SK-N-SH (cell line): Measurements from ENCODE around the gene COL5A1. TPM values are rescaled to one million over a fixed set of nuclear protein-coding genes. Genes with fewer than 3 reads are reported as not detected.

Source experiments
- CTCF ChIA-PET: fragments of 300-600, 350-600 bp; formaldehyde crosslinking; extraction: SDS; loops from one replicate; lab custom pipeline; 2021; lab: Yijun Ruan, JAX
- POLR2A ChIA-PET: fragments of 350-600 bp; sonication (Branson Sonifier 250); formaldehyde crosslinking; extraction: SDS; loops from one replicate; lab custom pipeline; 2020; ENCODE audit warnings: antibody characterized with exemption, inconsistent platforms; lab: Yijun Ruan, JAX
- DNase-seq: peaks from one replicate; pipeline ENCODE4 v3.0.0; 2012
- H2AFZ ChIP-seq: fragments of 200-600 bp; sonication (generic); 2 replicates; pipeline ENCODE4 v1.8.1; 2016; ENCODE audit warnings: antibody characterized with exemption, mild to moderate bottlenecking, low read depth
- H3F3A ChIP-seq: fragments of 200-600 bp; sonication (generic); replicated peaks from 2 replicates; pipeline ENCODE3; 2016; ENCODE audit warnings: antibody characterized with exemption, mild to moderate bottlenecking; ENCODE audit not compliant: insufficient read depth
- H3K27ac ChIP-seq, 2 experiments: fragments of 200-500 bp in 1 of 2; fragments of 200-600 bp in 1 of 2; sonication (Bioruptor generic) in 1 of 2; sonication (generic), shearing (Covaris generic) in 1 of 2; 2 replicates each; pipeline versions ENCODE4 v1.5.1 to v1.6.1; 2014 to 2016; ENCODE audit warnings: low read depth in 2 of 2, inconsistent platforms in 1 of 2, low read length in 1 of 2, mild to moderate bottlenecking in 1 of 2, mixed read lengths in 1 of 2
- H3K27me3 ChIP-seq: fragments of 200-600 bp; sonication (generic), shearing (Covaris generic); 2 replicates; pipeline ENCODE4 v1.6.1; 2016; ENCODE audit warnings: mixed run types; ENCODE audit not compliant: insufficient read depth
- H3K36me3 ChIP-seq, 2 experiments: fragments of 200-500 bp in 1 of 2; fragments of 200-600 bp in 1 of 2; sonication (Bioruptor generic) in 1 of 2; sonication (generic) in 1 of 2; replicated peaks in 1 of 2; 2 replicates each; pipeline versions ENCODE3 to v1.5.1; 2014 to 2016; ENCODE audit warnings: low read length in 1 of 2, mild to moderate bottlenecking in 1 of 2; ENCODE audit not compliant: insufficient read depth in 2 of 2, control insufficient read depth in 1 of 2
- H3K4me1 ChIP-seq, 2 experiments: fragments of 200-500 bp in 1 of 2; fragments of 200-600 bp in 1 of 2; sonication (Bioruptor generic) in 1 of 2; sonication (generic), shearing (Covaris generic) in 1 of 2; 2 replicates each; pipeline versions ENCODE4 v1.5.1 to v1.6.1; 2014 to 2016; ENCODE audit warnings: low read depth in 1 of 2, low read length in 1 of 2, mixed run types in 1 of 2; ENCODE audit not compliant: insufficient read depth in 2 of 2, control insufficient read depth in 1 of 2
- H3K4me2 ChIP-seq: fragments of 200-600 bp; sonication (generic), shearing (Covaris generic); 2 replicates; pipeline ENCODE4 v1.6.1; 2017; ENCODE audit warnings: mixed run types
- H3K4me3 ChIP-seq, 2 experiments: fragments of 200-500 bp in 1 of 2; fragments of 200-600 bp in 1 of 2; sonication (Bioruptor generic) in 1 of 2; sonication (generic), shearing (Covaris generic) in 1 of 2; 2 replicates each; pipeline versions ENCODE4 v1.5.1 to v1.8.1; 2014 to 2016; ENCODE audit warnings: low read depth in 2 of 2, inconsistent platforms in 1 of 2, low read length in 1 of 2, mild to moderate bottlenecking in 1 of 2, mixed read lengths in 1 of 2, moderate library complexity in 1 of 2
- H3K79me2 ChIP-seq: fragments of 200-600 bp; sonication (generic); 2 replicates; pipeline ENCODE4 v1.8.1; 2017; ENCODE audit warnings: mild to moderate bottlenecking; ENCODE audit not compliant: insufficient read depth
- H3K9ac ChIP-seq: fragments of 200-600 bp; sonication (generic); 2 replicates; pipeline ENCODE4 v1.6.1; 2017; ENCODE audit warnings: mixed run types
- H3K9me2 ChIP-seq: fragments of 200-600 bp; sonication (generic); 2 replicates; pipeline ENCODE4 v1.6.1; 2017; ENCODE audit warnings: mixed run types
- H3K9me3 ChIP-seq: fragments of 200-600 bp; sonication (generic); 2 replicates; pipeline ENCODE4 v1.6.1; 2017; ENCODE audit warnings: mixed run types, mild to moderate bottlenecking, moderate library complexity
- H4K20me1 ChIP-seq: fragments of 200-600 bp; sonication (generic); 2 replicates; pipeline ENCODE4 v1.6.1; 2017; ENCODE audit warnings: mild to moderate bottlenecking, mixed run types; ENCODE audit not compliant: insufficient read depth
- ELF1 ChIP-seq: IDR thresholded peaks from 2 replicates; pipeline ENCODE4 v1.4.0; 2012
- EP300 ChIP-seq, 2 experiments: IDR thresholded peaks; 2 replicates each; pipeline versions ENCODE4 v1.4.0 to v1.6.1; 2012; ENCODE audit warnings: borderline replicate concordance in 1 of 2, low read depth in 1 of 2, low read length in 1 of 2
- EZH2phosphoT487 ChIP-seq: fragments of 200-600 bp; sonication (generic); IDR thresholded peaks from 2 replicates; pipeline ENCODE4 v1.6.1; 2017; ENCODE audit warnings: low read depth, mixed run types, mild to moderate bottlenecking, antibody characterized with exemption, moderate library complexity, borderline replicate concordance
- GATA2 ChIP-seq: sonication (generic); formaldehyde crosslinking; IDR thresholded peaks from 2 replicates; pipeline ENCODE4 v1.5.0; 2020; ENCODE audit warnings: mild to moderate bottlenecking, missing genetic modification reagents
- JUND ChIP-seq: IDR thresholded peaks from 2 replicates; pipeline ENCODE4 v1.4.0; 2012
- MEF2A ChIP-seq: IDR thresholded peaks from 2 replicates; pipeline ENCODE4 v1.4.0; 2012; ENCODE audit warnings: low read depth, borderline replicate concordance
- NFIC ChIP-seq: IDR thresholded peaks from 2 replicates; pipeline ENCODE4 v1.4.0; 2012; ENCODE audit warnings: borderline replicate concordance
- PBX3 ChIP-seq: IDR thresholded peaks from 2 replicates; pipeline ENCODE4; 2012
- RCOR1 ChIP-seq: fragments of 150-350 bp; IDR thresholded peaks from 2 replicates; pipeline ENCODE4 v1.6.1; 2017; ENCODE audit warnings: antibody characterized with exemption, low read length
- RFX5 ChIP-seq: IDR thresholded peaks from 2 replicates; pipeline ENCODE4 v1.6.1; 2012; ENCODE audit warnings: mild to moderate bottlenecking, improper control_type of control experiment, low read length
- RXRA ChIP-seq: IDR thresholded peaks from 2 replicates; pipeline ENCODE4 v1.4.0; 2012; ENCODE audit warnings: low read depth, mild to moderate bottlenecking, borderline replicate concordance
- SIN3A ChIP-seq: IDR thresholded peaks from 2 replicates; pipeline ENCODE4 v1.6.1; 2012; ENCODE audit warnings: low read depth, mild to moderate bottlenecking, low read length, moderate library complexity, borderline replicate concordance
- TAF1 ChIP-seq: IDR thresholded peaks from 2 replicates; pipeline ENCODE4 v1.6.1; 2012; ENCODE audit warnings: low read depth, mild to moderate bottlenecking, low read length, moderate library complexity, borderline replicate concordance
- TCF12 ChIP-seq: IDR thresholded peaks from 2 replicates; pipeline ENCODE4 v1.4.0; 2012
- TEAD4 ChIP-seq: IDR thresholded peaks from 2 replicates; pipeline ENCODE4 v1.4.0; 2012; ENCODE audit warnings: mild to moderate bottlenecking, borderline replicate concordance; ENCODE audit not compliant: insufficient read depth
- YY1 ChIP-seq: IDR thresholded peaks from 2 replicates; pipeline ENCODE4 v1.4.0; 2012; ENCODE audit warnings: low read depth, mild to moderate bottlenecking
- ZBTB33 ChIP-seq: IDR thresholded peaks from 2 replicates; pipeline ENCODE4 v1.4.0; 2012; ENCODE audit warnings: low read depth, borderline replicate concordance
- WGBS: methylation state at CpG from one replicate; pipeline ENCODE4 v1.1.6; 2017; ENCODE audit warnings: low lambda C conversion rate; 5-methylcytosine and 5-hydroxymethylcytosine counted together
- polyA plus RNA-seq, 3 experiments: library from polyadenylated mRNA; depleted of rRNA; stranded (reverse); fragments of >200 nt; gene quantifications; 2 replicates each; pipeline ENCODE4 v1.2.3, GENCODE V29; 2012
- TF ChIP-seq, protein P1 (sequence below): IDR thresholded peaks from 2 replicates; pipeline ENCODE4 v1.6.1; 2012; ENCODE audit warnings: mild to moderate bottlenecking, low read depth, low read length, moderate library complexity
- TF ChIP-seq, protein P2 (sequence below): IDR thresholded peaks from 2 replicates; pipeline ENCODE4 v1.4.0; 2012; ENCODE audit warnings: low read depth, borderline replicate concordance

Gene COL5A1
- polyA plus RNA-seq, 1 of the 3 experiments (the other 2 are of a cell fraction), result 73.8 TPM

- TF ChIP-seq MEF2A, result no peak
- TF ChIP-seq, all 33 proteins: peak for 0
These were observed 37.3 kb downstream of the COL5A1 start (continued) for GRCh38 chr9:134678666-134679443.

DNA sequence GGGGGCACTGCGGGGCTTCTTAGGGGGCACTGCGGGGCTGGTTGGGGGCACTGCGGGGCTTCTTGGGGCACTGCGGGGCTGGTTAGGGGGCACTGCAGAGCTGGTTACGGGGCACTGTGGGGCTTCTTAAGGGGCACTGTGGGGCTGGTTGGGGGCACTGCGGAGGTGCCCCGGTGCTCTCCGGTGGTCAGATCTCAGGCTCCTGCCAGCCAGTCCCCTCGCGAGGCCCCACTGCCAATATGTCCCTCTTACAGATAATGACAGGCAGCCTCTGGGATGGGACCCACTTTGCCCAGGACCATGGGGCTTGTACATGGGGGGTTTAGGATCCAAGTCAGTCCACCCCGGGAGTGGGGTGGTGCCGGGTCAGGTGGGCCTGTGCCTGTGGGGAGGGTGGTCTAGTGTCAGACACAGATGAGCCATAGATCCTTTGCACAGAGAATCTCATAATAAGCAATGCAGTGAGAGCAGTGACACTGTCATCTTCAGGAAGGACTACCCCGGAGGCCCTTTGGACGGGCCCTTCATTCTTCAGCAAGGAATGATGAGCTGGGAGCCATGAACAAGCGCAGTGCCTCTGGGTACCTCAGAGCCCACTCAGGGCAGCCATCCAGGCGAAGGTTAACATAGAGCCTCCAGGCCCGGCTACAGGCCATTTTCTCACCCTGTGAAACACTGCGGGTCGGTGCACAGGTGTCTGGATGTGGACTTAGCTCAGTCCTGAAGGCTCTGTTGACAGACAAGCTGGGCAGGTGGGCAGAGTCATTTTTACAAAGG lies 38.2 kb downstream of the COL5A1 start:
- H3K27me3 ChIP-seq, result no peaks in the 10 kb centered on the region
- peaks cover 95% of the 10 kb centered on the region for H3K79me2 ChIP-seq
- peaks cover 97% of the 10 kb centered on the region for H4K20me1 ChIP-seq
- TF ChIP-seq RXRA, result no peak
- TF ChIP-seq JUND, result no peak
- no peak for TF ChIP-seq MEF2A
- TF ChIP-seq ZBTB33, result no peak
- no peak for TF ChIP-seq TEAD4
- no peak for TF ChIP-seq TAF1
- no peak for TF ChIP-seq YY1
- TF ChIP-seq, protein P1, sequence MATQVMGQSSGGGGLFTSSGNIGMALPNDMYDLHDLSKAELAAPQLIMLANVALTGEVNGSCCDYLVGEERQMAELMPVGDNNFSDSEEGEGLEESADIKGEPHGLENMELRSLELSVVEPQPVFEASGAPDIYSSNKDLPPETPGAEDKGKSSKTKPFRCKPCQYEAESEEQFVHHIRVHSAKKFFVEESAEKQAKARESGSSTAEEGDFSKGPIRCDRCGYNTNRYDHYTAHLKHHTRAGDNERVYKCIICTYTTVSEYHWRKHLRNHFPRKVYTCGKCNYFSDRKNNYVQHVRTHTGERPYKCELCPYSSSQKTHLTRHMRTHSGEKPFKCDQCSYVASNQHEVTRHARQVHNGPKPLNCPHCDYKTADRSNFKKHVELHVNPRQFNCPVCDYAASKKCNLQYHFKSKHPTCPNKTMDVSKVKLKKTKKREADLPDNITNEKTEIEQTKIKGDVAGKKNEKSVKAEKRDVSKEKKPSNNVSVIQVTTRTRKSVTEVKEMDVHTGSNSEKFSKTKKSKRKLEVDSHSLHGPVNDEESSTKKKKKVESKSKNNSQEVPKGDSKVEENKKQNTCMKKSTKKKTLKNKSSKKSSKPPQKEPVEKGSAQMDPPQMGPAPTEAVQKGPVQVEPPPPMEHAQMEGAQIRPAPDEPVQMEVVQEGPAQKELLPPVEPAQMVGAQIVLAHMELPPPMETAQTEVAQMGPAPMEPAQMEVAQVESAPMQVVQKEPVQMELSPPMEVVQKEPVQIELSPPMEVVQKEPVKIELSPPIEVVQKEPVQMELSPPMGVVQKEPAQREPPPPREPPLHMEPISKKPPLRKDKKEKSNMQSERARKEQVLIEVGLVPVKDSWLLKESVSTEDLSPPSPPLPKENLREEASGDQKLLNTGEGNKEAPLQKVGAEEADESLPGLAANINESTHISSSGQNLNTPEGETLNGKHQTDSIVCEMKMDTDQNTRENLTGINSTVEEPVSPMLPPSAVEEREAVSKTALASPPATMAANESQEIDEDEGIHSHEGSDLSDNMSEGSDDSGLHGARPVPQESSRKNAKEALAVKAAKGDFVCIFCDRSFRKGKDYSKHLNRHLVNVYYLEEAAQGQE, result no peak
- no peak for TF ChIP-seq GATA2 (CRISPR knock-in tag)
- TF ChIP-seq, protein P2, sequence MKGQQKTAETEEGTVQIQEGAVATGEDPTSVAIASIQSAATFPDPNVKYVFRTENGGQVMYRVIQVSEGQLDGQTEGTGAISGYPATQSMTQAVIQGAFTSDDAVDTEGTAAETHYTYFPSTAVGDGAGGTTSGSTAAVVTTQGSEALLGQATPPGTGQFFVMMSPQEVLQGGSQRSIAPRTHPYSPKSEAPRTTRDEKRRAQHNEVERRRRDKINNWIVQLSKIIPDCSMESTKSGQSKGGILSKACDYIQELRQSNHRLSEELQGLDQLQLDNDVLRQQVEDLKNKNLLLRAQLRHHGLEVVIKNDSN, result no peak
- TF ChIP-seq RFX5, result no peak
- no peak for TF ChIP-seq SIN3A
- no peak for TF ChIP-seq ELF1
- no peak for TF ChIP-seq NFIC
- TF ChIP-seq TCF12, result no peak
- TF ChIP-seq EP300 (IDR thresholded peaks at IDR 0.05; ENCODE audit: borderline replicate concordance in 1 of 2, low read depth in 1 of 2, low read length in 1 of 2), result no peak
- TF ChIP-seq PBX3, result no peak
- no peak for TF ChIP-seq EZH2phosphoT487
- no peak for TF ChIP-seq RCOR1
- 97% methylated on average over 15 of the region's 19 CpGs for WGBS
- CTCF ChIA-PET, result interaction anchor here (3.9 kb wide), 1 partner anchor 11 kb away, joined by 32 read pairs; no protein-coding TSS in a partner anchor
- H3K4me1 ChIP-seq, result no peaks in the 10 kb centered on the region
- no peak overlapping the region for H3K9ac ChIP-seq
- no peak overlapping the region for H3K4me2 ChIP-seq
- H2AFZ ChIP-seq, result no peak overlapping the region
- POLR2A ChIA-PET, result no interaction called here
- no peaks in the 10 kb centered on the region for H3K9me2 ChIP-seq
- H3K4me3 ChIP-seq, result no peak overlapping the region
- DNase-seq, result no peak
- H3K36me3 ChIP-seq, result peaks cover 0 to 9% of the 10 kb centered on the region in 2 experiments
- peaks cover 31% of the 10 kb centered on the region for H3F3A ChIP-seq
- H3K27ac ChIP-seq, result no peak overlapping the region; a peak in 1 of 4 replicates
- no peaks in the 10 kb centered on the region for H3K9me3 ChIP-seq
